DMS53 (cell line): Measurements from ENCODE around the gene DMBT1.

ENCODE experiments used
- DNase-seq: peaks from one replicate; lab custom pipeline; 2025; lab: John Stamatoyannopoulos, UW

DMBT1 gene

DNA sequence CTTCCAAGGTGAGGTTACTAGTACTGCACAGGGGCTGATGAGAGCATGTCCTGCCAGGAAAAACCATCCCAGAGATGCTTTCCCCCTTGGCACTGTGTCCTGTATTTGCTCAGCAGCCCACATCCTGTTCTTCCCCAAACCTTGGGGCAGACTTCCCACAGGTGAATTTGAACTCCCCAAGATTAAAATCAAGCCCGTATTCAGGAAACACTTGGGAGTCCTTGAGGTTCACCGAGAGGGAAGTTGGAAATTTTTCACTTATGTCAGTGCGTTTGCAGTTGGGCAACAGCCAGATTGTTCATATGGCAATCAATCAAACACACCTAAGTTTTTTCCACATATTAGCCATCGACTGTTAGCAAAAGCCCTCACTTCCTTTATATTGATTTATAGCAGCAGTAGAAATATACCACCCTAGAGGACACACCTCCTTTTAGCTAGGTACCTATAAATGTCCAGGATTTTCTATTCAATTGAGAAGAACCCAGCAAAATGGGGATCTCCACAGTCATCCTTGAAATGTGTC lies at the start of gene DMBT1:
TSS of gene DMBT1 (plus strand) at position 476 of the 526 bp plus-strand sequence. CDS start at position 493, 17 bp downstream.
- DNase-seq: no peak

DNA sequence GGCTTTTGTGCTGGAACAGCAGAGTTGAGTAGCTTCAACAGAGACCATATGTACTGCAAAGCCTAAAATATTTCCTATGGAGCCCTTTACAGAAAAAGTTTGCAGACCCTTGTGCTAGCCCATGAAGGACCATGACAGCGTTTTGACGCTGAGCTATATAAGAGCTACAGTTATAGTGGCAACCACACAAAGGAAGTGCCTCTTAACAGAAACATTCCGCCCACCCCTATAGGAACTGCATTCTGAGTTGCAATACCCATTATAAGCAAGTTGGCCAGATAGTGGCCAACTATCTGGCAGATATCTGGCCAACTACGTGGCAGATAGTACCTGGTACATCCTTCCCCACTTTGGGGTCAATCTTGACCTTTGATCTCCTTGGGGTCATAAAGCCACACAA lies 47.5 kb upstream of the DMBT1 start:
- no peak for DNase-seq

DNA sequence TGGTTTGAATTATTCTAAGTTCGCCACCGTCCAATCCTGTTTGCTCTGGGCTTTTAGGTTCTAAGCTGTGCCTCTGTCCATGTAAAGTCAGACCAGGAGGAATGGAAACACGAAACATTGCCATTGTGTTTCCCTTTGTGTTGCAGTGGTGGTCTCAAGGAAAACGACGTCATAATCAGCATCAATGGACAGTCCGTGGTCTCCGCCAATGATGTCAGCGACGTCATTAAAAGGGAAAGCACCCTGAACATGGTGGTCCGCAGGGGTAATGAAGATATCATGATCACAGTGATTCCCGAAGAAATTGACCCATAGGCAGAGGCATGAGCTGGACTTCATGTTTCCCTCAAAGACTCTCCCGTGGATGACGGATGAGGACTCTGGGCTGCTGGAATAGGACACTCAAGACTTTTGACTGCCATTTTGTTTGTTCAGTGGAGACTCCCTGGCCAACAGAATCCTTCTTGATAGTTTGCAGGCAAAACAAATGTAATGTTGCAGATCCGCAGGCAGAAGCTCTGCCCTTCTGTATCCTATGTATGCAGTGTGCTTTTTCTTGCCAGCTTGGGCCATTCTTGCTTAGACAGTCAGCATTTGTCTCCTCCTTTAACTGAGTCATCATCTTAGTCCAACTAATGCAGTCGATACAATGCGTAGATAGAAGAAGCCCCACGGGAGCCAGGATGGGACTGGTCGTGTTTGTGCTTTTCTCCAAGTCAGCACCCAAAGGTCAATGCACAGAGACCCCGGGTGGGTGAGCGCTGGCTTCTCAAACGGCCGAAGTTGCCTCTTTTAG lies 46.3 kb upstream of the DMBT1 start:
- no peak for DNase-seq

DNA sequence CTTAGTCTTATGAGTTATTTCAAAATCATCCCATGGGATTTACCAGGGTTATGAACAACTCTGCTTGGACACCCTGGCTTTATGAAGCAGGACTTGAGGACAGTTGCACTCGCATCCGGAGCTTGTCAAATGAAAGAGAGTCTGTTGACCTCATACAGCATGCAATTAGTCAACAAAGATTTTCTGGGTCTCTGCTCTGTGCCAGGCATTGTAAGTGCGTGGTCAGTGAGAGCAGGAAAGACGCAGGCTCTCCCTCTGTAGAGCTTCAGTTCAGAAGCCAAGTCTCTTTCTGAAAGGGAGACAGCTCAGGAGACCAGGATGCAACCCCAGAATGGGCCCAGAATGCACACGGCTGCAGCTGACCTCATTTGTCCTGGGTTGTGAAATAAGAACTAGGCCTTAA lies 45.5 kb upstream of the DMBT1 start:
- no peak for DNase-seq

DNA sequence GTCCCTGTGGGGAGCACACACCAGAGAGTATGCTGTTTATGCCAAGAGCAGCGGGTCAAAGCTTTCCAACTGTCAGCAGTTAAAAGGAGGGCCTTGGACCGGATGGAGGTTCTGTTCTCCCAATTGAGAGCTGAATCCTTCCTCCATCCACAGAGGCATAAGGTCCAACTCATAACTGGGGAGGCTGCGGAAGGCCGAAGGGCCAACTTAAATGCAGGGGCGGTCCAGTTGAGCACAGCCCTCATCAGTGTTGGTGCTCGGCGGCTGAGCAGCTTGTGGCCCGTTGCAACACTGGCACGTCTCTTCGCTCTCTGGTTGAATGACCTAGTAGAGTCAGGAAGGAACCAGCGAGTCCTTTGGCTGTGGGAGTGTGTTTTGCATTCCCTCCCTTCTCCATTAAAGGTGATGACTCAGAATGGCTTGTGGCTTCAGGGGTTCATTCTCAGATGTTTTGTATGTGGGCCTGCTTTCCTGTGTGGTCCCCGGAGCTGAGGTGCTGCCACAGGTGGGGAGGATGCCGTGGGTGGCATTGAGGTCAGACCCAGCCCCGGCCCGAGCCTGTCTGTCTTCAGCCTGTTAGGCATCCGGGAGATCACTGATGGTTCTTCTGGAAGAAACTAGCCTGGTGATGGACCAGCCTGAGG lies 44.8 kb upstream of the DMBT1 start:
- no peak for DNase-seq

DNA sequence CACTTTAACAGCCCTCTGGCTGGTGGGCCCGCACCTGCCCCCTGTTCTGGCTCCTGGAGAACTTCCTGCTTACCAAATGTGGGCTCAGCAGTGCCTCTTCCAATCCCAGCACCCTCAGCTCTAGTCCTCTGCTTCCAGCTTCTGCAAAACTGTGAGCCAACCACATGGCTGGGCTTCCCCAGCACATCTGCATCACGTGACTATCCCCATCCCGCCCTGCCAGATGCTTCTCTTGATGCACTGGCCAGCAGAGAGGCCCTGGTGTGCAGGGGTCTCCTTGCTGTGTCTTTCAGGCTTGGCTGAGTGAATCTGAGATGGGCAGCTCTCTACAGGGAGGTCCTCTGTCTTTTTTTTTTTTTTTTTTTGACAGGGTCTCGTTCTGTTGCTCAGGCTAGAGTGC lies 43.8 kb upstream of the DMBT1 start:
- no peak for DNase-seq

DNA sequence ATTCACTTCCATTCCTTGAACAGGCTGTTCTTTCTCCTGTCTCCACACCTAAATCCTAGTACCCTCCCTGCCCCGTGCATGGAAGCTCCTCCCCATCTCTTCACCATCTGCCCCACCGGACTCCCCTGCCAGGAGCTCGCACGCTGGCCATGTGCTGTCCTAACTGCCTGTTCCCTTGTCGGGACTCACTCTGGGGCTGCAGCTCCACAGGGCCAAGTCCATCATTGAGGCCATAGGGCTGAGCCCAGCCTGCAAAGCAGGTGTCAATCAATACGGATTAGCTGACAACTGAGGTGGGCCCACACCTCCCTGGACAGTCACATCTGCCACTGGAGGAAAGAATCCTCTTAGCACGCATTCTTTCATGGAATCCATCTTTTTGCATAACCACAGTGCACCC lies 41.4 kb upstream of the DMBT1 start:
- no peak for DNase-seq

DNA sequence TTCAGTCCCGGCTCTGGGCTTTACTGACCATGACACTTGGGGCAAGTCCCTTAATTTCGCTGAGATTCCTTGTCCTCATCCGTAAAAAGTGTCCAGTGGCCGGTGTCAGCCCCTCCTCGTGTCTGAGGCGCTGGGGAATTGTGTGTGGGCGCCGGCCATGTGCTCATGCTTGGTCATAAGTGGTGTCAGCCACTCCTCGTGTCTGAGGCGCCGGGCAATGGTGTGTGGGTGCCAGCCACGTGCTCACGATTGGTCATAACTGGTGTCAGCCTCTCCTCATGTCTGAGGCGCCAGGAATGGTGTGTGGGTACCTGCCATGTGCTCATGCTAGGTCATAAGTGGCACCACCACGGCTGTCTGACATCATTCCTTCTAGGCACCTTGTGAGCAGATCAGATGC lies 40.7 kb upstream of the DMBT1 start:
- no peak for DNase-seq

DNA sequence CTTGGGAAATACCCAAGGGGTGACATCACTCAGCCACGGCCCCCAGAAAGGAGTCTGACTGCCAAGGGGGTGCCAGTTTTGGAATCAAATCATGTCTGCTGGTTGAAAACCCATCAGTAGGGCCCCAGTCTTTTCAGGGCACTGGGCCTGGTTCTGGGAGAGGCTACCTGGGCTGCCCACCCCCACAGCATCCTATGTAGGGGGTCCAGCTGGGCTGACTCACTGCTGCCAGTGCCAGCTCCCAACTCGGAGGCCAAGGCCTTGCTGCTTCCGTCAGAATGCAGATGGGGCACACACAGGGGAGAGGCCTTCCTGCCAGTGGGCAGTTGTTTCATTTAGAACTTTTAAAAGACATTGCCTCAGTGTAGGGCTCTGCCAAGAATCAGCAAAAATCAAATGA lies 39.5 kb upstream of the DMBT1 start:
- no peak for DNase-seq

DNA sequence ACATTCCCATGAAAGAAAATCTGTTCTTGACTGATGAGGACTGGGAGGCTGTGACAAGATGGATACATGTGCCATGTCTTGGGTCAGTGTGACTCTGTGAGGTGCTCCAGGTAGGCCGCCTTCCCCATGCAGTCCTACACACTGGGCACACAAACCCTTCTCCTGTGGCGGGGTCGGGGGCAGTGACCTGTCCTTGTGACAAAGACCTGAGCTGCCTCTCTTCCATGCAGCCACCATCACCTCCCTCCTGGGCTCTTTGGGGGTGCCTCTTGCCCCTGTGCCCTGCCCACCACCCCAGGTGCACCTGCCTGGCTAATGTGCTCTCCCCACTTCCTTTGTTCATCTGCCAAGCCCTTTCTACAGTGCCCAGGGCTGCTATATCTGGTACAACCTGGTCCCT lies 35.7 kb upstream of the DMBT1 start:
- DNase-seq: no peak

DNA sequence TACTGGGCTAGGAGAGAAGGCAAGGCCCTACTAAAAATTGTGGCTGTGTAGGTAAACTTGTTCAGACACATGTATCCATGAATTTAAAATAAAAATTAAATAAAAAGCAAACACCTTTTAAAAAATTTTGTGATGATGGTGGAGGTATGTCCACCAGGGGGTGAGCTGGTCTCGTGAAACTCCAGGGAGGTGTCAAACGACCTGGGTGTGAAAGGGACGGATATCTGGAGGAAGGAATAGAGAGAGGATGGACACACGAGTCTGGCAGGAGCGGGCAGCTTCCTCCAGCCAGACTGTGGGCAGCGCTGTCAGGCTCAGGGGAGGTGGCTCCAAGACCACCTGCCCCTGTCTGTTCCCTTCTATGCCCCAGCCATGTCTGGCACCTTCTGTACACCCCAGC lies 34.8 kb upstream of the DMBT1 start:
- peak; percentile 73 for DNase-seq

DNA sequence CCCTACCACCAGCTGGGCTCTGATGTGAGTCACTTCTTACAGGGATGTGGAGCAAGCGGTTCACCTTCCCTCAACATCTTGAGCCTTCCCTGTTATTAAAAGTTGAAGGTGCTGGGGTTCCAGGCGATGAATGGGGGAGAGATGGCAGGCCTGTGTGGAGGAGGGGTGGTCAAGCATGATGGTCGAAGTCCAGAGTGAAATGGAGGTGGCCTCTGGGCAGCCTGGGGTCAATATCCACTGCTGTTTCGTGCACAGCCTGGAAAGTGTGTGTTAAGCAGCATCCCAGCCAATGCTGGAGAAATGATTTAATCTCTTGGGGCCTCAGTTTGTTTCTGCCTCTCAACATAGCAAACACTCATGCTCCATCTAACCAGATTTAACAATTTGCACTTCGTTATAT lies 33.7 kb upstream of the DMBT1 start:
- DNase-seq: no peak

DNA sequence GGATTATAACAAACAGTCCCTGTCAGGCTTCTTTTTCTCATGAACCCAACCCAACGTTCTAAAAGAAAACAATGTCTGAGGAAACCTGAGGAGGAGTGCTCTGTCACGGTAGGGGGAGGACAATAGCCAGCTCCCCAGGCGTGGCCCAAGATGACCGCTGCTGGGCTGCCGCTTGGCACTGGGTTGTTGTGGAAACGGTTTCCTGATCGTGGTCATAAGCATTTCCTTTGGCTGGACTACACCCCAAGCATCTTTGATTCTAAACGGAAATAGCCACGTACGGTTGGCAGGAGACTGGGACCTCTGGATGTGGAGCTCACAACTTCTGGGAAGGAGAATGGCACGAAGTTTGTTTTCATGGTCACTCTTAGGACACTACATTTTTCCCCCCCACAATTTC lies 30.4 kb upstream of the DMBT1 start:
- DNase-seq: no peak

DNA sequence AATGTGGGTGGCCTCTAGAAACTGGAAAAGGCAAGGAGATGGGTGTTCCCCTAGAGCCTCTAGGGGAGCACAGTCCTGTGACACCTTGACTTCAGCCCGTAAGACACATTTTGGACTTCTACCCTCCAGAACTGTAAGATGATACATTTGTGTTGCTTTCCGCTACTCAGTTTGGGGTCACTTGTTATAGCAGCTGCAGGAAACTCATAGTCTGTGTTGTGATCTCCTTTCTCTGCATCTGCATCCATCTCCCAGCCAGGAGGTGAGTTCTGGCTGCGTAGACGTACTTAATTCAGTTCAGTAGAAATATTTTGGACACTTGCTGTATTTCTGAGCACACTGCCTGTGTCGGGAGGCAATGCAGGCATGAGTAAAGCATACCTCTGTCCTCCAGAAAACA lies 29.3 kb upstream of the DMBT1 start:
- no peak for DNase-seq

DNA sequence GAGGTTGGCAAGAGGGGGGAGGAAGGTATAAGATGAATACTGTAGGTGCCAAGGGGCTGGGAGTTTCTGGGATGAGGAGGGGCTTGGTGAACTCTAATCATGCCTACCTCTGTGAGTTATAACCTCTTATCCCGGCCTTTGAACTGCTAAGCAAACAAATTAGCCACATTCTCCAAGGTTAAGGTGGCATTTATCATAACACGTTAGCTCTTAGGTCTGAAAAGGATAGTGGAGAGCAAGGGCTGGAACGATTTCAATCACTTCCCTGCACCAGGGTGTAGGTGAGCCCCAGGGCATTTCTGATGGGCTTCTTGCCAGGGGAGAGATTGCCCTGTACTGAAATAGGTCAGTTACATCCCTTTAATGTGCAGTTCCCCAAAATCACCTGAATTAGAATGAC lies 28.6 kb upstream of the DMBT1 start:
- peak; percentile 20 for DNase-seq

DNA sequence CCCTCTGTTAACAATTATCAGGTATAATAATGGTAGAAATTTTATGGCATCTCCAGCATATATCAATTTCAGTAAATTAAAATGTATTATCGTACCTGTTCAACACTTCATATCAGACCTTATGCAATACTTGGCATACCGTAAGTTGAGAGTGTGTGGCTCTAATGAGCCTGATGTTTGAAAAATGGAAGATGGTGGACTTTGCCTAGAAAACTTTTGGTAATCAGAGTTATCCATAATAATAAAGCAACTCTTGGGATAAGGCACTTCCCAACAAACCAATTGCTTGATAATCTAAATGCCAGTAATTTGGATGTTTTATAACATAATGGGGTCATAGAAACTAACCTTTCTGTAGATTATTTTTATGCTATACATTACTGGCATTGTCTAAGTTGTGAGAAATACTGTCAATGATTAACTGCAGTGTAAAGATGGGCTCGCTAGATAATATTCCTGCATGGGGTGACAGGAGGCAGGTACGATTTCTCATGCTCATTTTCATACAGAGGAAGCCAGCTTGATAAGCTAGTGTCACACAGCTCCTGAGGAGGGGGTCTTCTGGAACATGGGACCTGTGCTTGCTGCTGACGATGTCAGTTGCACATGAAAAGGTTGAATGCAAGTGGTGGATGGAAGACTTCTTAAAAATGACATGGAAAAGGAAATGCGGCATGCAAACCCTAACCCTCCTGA lies 27.8 kb upstream of the DMBT1 start:
- peak; percentile 47 for DNase-seq

DNA sequence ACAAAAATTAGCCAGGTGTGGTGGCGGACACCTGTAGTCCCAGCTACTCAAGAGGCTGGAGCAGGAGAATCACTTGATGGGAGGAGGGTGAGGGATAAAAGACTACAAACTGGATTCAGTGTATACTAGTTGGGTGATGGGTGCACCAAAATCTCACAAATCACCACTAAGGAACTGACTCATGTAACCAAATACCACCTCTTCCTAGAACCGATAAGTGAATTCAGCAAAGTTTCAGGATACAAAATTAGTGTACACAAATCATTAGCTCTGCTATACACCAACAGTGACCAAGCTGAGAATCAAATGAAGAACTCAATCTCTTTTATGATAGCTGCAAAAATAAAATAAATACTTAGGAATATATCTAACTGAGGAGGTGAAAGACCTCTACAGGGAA lies 23.0 kb upstream of the DMBT1 start:
- no peak for DNase-seq

DNA sequence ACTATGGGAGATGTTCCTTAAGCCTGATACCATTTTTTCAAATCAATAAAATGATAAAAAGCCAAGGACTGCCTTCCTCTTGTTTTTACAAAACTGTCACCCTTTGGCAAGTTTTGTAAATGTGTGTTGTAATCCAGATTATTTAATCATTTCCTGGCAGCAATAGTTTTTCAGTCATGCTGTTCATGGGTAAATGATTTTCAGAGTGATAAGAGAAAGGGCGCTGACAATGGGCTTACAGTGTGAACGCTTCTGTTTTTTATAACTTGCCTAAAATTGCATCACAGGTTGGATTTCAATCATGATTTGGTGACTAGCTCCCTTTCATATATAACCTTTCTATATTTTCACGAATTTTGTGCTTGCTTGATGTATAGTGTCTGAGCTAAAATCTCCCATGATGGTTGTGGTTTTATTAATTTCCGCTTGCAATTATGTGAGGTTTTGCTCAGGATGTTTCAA lies 19.0 kb upstream of the DMBT1 start:
- no peak for DNase-seq

DNA sequence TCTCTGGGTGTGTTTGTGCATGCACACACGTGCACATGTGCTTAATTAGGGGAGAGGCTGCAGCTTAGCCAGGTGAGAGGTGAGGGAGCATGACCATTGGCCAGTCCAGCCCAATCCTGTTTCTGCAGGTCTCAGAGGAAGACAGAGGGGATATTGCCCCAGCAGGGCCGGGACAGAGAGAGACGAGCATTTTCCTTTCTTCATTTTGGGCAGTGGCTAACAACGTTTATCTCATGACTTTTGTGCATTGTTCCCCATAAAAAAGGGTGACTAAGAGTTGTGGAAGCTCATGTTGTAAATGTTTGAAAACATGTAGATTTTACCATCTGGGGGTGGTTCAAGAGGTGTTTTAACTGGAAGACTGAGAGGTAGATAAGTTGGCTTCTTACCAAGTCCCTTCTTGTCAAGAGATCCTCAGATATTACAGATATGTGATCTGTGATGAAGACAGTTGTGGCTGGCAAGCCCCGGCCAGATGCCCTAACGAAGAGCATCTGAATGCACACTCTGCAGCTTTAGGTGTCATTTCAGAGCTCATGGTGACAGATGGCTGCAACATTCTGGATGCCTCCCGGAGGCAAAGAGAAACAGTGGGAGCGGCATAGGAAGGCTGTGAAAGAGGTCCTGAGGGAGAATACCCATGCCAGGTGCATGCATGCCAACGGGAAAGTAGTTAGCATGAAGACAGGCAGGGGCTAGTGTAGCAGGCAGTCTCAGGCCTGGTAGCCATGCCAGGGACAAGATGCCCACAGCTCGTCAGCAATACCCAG lies 16.7 kb upstream of the DMBT1 start:
- DNase-seq: no peak

DNA sequence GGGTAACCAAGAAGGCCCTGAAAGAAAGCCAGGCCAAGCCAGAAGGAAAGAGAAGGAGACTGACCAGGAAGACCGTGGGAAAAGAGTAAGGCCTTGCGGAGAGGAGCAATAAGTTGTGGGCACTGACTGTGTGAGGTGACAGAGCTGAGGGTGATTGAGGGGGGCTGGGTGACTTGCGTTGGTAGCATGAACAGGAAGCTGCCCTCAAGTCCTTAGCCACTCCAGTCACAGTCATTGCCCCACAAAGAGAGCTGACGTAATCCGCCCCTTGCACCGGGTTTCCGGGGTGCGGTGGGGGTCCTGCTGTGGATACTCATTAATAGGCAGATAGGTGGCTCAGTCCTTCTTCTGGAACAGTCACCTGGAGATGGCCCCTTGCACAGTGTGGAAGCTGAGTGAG lies 16.1 kb upstream of the DMBT1 start:
- DNase-seq: no peak

DNA sequence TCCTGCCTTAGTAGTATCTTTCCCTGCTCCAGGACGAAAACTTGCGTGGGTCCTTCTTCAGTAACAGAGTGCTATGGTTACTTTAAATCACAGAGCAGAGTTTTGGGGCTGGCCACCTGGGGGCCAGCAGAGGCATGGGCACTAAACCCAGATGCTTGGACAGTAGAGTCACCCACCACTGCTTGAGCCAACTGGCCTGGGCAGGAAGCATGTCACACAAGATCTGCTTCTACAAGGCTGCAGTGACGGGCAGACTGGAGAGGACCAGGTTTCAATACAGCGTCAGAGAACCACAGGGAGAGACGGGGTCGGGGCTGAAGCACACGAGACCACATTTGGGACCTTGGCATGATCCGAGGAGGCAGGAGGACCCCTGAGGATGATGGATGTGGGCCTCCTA lies 14.3 kb upstream of the DMBT1 start:
- no peak for DNase-seq

DNA sequence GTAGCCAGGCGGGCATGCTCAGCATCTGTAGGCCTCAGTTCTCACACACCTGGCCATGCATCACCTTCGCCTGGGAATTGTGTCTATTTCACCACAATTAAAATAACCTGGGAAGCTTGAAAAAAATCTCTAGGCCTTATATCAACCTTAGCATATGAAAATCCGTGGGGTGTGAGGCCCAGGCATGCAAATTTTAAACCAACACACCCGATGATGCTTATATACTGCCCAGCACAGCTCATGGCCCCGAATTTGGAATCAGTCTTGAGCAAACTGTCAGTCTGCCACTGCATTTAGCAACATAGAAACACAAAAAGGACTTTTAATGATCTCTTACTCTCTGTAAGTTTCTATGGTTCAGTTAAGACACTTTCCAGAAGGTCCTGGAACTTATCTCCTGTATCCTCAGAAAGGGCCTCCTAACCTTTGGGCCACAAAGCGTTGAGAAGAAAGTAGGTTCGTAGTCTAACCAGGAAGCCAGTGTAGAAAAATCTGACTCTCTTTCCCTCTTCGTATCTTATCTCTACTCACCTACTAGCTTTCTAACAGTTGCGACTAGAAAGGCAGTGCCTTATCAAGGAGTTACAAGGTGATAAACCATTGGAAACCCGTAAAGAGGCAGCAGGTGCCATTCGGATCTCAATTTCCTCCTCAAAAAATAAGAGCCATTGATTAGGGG lies 12.0 kb upstream of the DMBT1 start:
- DNase-seq: no peak
